A549 (cell line): ENCODE measurements around the gene C1orf21.

Experiments
- CEBPB ChIP-seq, 2 experiments: fragments of >200 bp in 1 of 2; sonication (Bioruptor Twin) in 1 of 2; formaldehyde crosslinking in 1 of 2; IDR thresholded peaks; 2 replicates each; pipeline ENCODE4 v1.6.1; 2012 to 2016
- CTCF ChIP-seq: fragments of >200 bp; sonication (Bioruptor Twin); formaldehyde crosslinking; IDR thresholded peaks from 3 replicates; pipeline ENCODE4 v1.5.1; 2016
- POLR2A ChIP-seq: IDR thresholded peaks from 2 replicates; pipeline ENCODE4 v1.6.1; 2012; ENCODE audit warnings: mild to moderate bottlenecking, low read length

- TF ChIP-seq CTCF (no peak), CEBPB (IDR thresholded peaks at IDR 0.05) (no peak), POLR2A (no peak)
Observed at GRCh38 chr1:184637664-184638240, 250.9 kb downstream of the C1orf21 start.
